Measurements from ENCODE around the gene EBI3.

EBI3 gene

GRCh38 chr19:4197228-4197624, 32.1 kb upstream of the EBI3 start:
- Histone ChIP-seq H3K79me2 (ENCODE audit: insufficient read depth, low read depth) (no peaks in the 10 kb centered on the region), H3K36me3 (ENCODE audit: insufficient read depth) (no peaks in the 10 kb centered on the region), H3K4me3 (IDR thresholded peaks at IDR 0.05; ENCODE audit: insufficient read depth, low read depth, low read length) (no peak overlapping the region), H3K4me2 (no peak overlapping the region), H4K20me1 (ENCODE audit: insufficient read depth) (no peaks in the 10 kb centered on the region), H3K27ac (no peak overlapping the region), H2AFZ (ENCODE audit: low read depth) (no peak overlapping the region), H3K27me3 (ENCODE audit: insufficient read depth, low read depth) (peaks cover 58% of the 10 kb centered on the region), H3K4me1 (ENCODE audit: low read depth, poor library complexity, severe bottlenecking) (no peaks in the 10 kb centered on the region), H3K9ac (no peak overlapping the region)
- TF ChIP-seq CTCF (conservative IDR thresholded peaks at IDR 0.05; ENCODE audit: low read depth, low read length), result no peak

GRCh38 chr19:4197625-4198466, 31.5 kb upstream of the EBI3 start:
- Histone ChIP-seq H3K27me3 (ENCODE audit: insufficient read depth, low read depth) (peaks cover 59% of the 10 kb centered on the region), H3K79me2 (ENCODE audit: insufficient read depth, low read depth) (no peaks in the 10 kb centered on the region), H3K9ac (no peak overlapping the region), H2AFZ (ENCODE audit: low read depth) (no peak overlapping the region), H4K20me1 (ENCODE audit: insufficient read depth) (no peaks in the 10 kb centered on the region), H3K4me3 (IDR thresholded peaks at IDR 0.05; ENCODE audit: insufficient read depth, low read depth, low read length) (no peak overlapping the region), H3K4me1 (ENCODE audit: low read depth, poor library complexity, severe bottlenecking) (no peaks in the 10 kb centered on the region), H3K27ac (no peak overlapping the region), H3K4me2 (no peak overlapping the region), H3K36me3 (ENCODE audit: insufficient read depth) (no peaks in the 10 kb centered on the region)
- no peak for TF ChIP-seq CTCF (conservative IDR thresholded peaks at IDR 0.05; ENCODE audit: low read depth, low read length)

GRCh38 chr19:4198467-4199126, 30.7 kb upstream of the EBI3 start:
- H3K79me2 ChIP-seq (ENCODE audit: insufficient read depth, low read depth), result no peaks in the 10 kb centered on the region
- no peak overlapping the region for H2AFZ ChIP-seq (ENCODE audit: low read depth)
- no peak overlapping the region for H3K27ac ChIP-seq
- no peak overlapping the region for H3K9ac ChIP-seq
- H3K27me3 ChIP-seq (ENCODE audit: insufficient read depth, low read depth), result peaks cover 61% of the 10 kb centered on the region
- H4K20me1 ChIP-seq (ENCODE audit: insufficient read depth), result no peaks in the 10 kb centered on the region
- H3K36me3 ChIP-seq (ENCODE audit: insufficient read depth), result no peaks in the 10 kb centered on the region
- no peak overlapping the region for H3K4me2 ChIP-seq
- no peak overlapping the region for H3K4me3 ChIP-seq (IDR thresholded peaks at IDR 0.05; ENCODE audit: insufficient read depth, low read depth, low read length)
- H3K4me1 ChIP-seq (ENCODE audit: low read depth, poor library complexity, severe bottlenecking), result no peaks in the 10 kb centered on the region
- no peak for TF ChIP-seq CTCF (conservative IDR thresholded peaks at IDR 0.05; ENCODE audit: low read depth, low read length)

- H3K36me3 ChIP-seq (ENCODE audit: insufficient read depth), result no peaks in the 10 kb centered on the region
- H3K27ac ChIP-seq, result no peak overlapping the region
- H3K4me3 ChIP-seq (IDR thresholded peaks at IDR 0.05; ENCODE audit: insufficient read depth, low read depth, low read length), result no peak overlapping the region
- no peak for TF ChIP-seq CTCF (conservative IDR thresholded peaks at IDR 0.05; ENCODE audit: low read depth, low read length)
- no peaks in the 10 kb centered on the region for H3K79me2 ChIP-seq (ENCODE audit: insufficient read depth, low read depth)
- H3K9ac ChIP-seq, result no peak overlapping the region
- no peaks in the 10 kb centered on the region for H4K20me1 ChIP-seq (ENCODE audit: insufficient read depth)
- H2AFZ ChIP-seq (ENCODE audit: low read depth), result no peak overlapping the region
- no peak overlapping the region for H3K4me2 ChIP-seq
- H3K27me3 ChIP-seq (ENCODE audit: insufficient read depth, low read depth), result peaks cover 59% of the 10 kb centered on the region; the same call in 1 of the 2 replicates
- H3K4me1 ChIP-seq (ENCODE audit: low read depth, poor library complexity, severe bottlenecking), result peaks cover 4% of the 10 kb centered on the region
Observed at GRCh38 chr19:4199699-4200293, 29.5 kb upstream of the EBI3 start.
